HAP-1 (cell line): ENCODE results near the gene CILP2.

ENCODE experiments used
- DNase-seq, 2 experiments: peaks; one replicate each; pipeline ENCODE4 v3.0.0-alpha.2; 2016 to 2020; ENCODE audit warnings: low spot score in 2 of 2
- H3K27me3 ChIP-seq: fragments of 250-450 bp; sonication (Bioruptor Pico); 2 replicates; pipeline ENCODE4 v1.5.1; 2020; ENCODE audit warnings: low read depth, mild to moderate bottlenecking, moderate library complexity
- H3K36me3 ChIP-seq: fragments of 250-450 bp; sonication (Bioruptor Pico); replicated peaks from 2 replicates; pipeline ENCODE4 v1.5.1; 2020; ENCODE audit warnings: mild to moderate bottlenecking
- H3K4me1 ChIP-seq: fragments of 250-450 bp; sonication (Bioruptor Pico); 2 replicates; pipeline ENCODE4 v1.5.1; 2020; ENCODE audit warnings: mild to moderate bottlenecking
- H3K4me3 ChIP-seq: fragments of 250-450 bp; sonication (Bioruptor Pico); 2 replicates; pipeline ENCODE4 v1.5.1; 2020; ENCODE audit warnings: mild to moderate bottlenecking, moderate library complexity
- H3K9me3 ChIP-seq: fragments of 250-450 bp; sonication (Bioruptor Pico); 2 replicates; pipeline ENCODE4 v1.5.1; 2020; ENCODE audit warnings: mild to moderate bottlenecking, moderate library complexity
- in situ Hi-C: fragments of 300-500 bp; cut with MboI; formaldehyde crosslinking; loops from 3 replicates; pipeline ENCODE4 v1.14.3; 2020; ENCODE audit warnings: low sequenced_read_pairs, inconsistent platforms, mixed read lengths

The CILP2 gene

GRCh38 chr19:19515642-19516519 lies 22.2 kb upstream of the CILP2 start, which contains the start of gene NDUFA13:
TSS of gene NDUFA13 (plus strand) at chr19:19516225. CDS start at chr19:19516239, 14 bp downstream.
- peak within 1 kb of the TSS; percentile 82 for H3K4me3 ChIP-seq
- H3K4me1 ChIP-seq = peaks cover 10% of the 10 kb centered on the region
- in situ Hi-C loops = no loop called here
- no peaks in the 10 kb centered on the region for H3K9me3 ChIP-seq
- H3K36me3 ChIP-seq = peaks cover 14% of the 10 kb centered on the region
- no peaks in the 10 kb centered on the region for H3K27me3 ChIP-seq
- peak; percentile 80 to 95 for DNase-seq

- Histone ChIP-seq H3K27me3 (no peaks in the 10 kb centered on the region), H3K4me1 (peaks cover 10% of the 10 kb centered on the region), H3K9me3 (no peaks in the 10 kb centered on the region), H3K4me3 (peak overlapping the region; percentile 82), H3K36me3 (peaks cover 17% of the 10 kb centered on the region)
- DNase-seq = no peak
- in situ Hi-C loops = no loop called here
Observed at GRCh38 chr19:19517235-19517619, 20.8 kb upstream of the CILP2 start.

- peaks cover 35% of the 10 kb centered on the region for H3K36me3 ChIP-seq
- in situ Hi-C loops = no loop called here
- no peaks in the 10 kb centered on the region for H3K27me3 ChIP-seq
- H3K4me3 ChIP-seq = no peak overlapping the region
- no peaks in the 10 kb centered on the region for H3K9me3 ChIP-seq
- H3K4me1 ChIP-seq = peaks cover 6% of the 10 kb centered on the region; the same call in 1 of the 2 replicates
- no peak for DNase-seq
Observed at GRCh38 chr19:19520989-19521388, 17.1 kb upstream of the CILP2 start.

GRCh38 chr19:19523177-19523576 lies 14.9 kb upstream of the CILP2 start:
- no peak for DNase-seq
- Histone ChIP-seq H3K27me3 (no peaks in the 10 kb centered on the region), H3K9me3 (no peaks in the 10 kb centered on the region), H3K36me3 (peaks cover 45% of the 10 kb centered on the region), H3K4me3 (no peak overlapping the region), H3K4me1 (no peaks in the 10 kb centered on the region)
- in situ Hi-C loops = no loop called here

- peaks cover 48% of the 10 kb centered on the region for H3K36me3 ChIP-seq
- DNase-seq = no peak
- in situ Hi-C loops = no loop called here
- no peaks in the 10 kb centered on the region for H3K4me1 ChIP-seq
- H3K9me3 ChIP-seq = no peaks in the 10 kb centered on the region
- H3K27me3 ChIP-seq = no peaks in the 10 kb centered on the region
- H3K4me3 ChIP-seq = no peak overlapping the region
Observed at GRCh38 chr19:19524053-19524452, 14.0 kb upstream of the CILP2 start.

- no peaks in the 10 kb centered on the region for H3K9me3 ChIP-seq
- DNase-seq = no peak
- H3K27me3 ChIP-seq = no peaks in the 10 kb centered on the region
- H3K4me3 ChIP-seq = no peak overlapping the region
- no peaks in the 10 kb centered on the region for H3K4me1 ChIP-seq
- H3K36me3 ChIP-seq = peaks cover 35% of the 10 kb centered on the region
- in situ Hi-C loops = loop anchor here (25.0 kb wide), 1 partner anchor 437 kb away; no protein-coding TSS in a partner anchor
Observed at GRCh38 chr19:19525611-19526380, 12.3 kb upstream of the CILP2 start.

- Histone ChIP-seq H3K4me1 (no peaks in the 10 kb centered on the region), H3K4me3 (no peak overlapping the region), H3K27me3 (no peaks in the 10 kb centered on the region), H3K36me3 (peaks cover 31% of the 10 kb centered on the region), H3K9me3 (no peaks in the 10 kb centered on the region)
- in situ Hi-C loops = loop anchor here (25.0 kb wide), 1 partner anchor 436 kb away; no protein-coding TSS in a partner anchor
- DNase-seq = no peak
Observed at GRCh38 chr19:19526581-19527370, 11.3 kb upstream of the CILP2 start.

- Histone ChIP-seq H3K36me3 (peaks cover 31% of the 10 kb centered on the region), H3K4me3 (no peak overlapping the region), H3K9me3 (no peaks in the 10 kb centered on the region), H3K4me1 (no peaks in the 10 kb centered on the region), H3K27me3 (no peaks in the 10 kb centered on the region)
- in situ Hi-C loops = loop anchor here (25.0 kb wide), 1 partner anchor 435 kb away; no protein-coding TSS in a partner anchor
- DNase-seq = no peak
Observed at GRCh38 chr19:19527371-19527656, 10.8 kb upstream of the CILP2 start.

- in situ Hi-C loops = loop anchor here (25.0 kb wide), 1 partner anchor 434 kb away; no protein-coding TSS in a partner anchor
Observed at GRCh38 chr19:19527674-19528625, 10.1 kb upstream of the CILP2 start.

GRCh38 chr19:19528721-19529490 lies 9.2 kb upstream of the CILP2 start, which contains the start of gene YJEFN3:
TSS of gene YJEFN3 (plus strand) at chr19:19528911. CDS start at chr19:19528933, 22 bp downstream.
- no peak for DNase-seq
- in situ Hi-C loops = loop anchor here (25.0 kb wide), 1 partner anchor 433 kb away; no protein-coding TSS in a partner anchor

More at GRCh38 chr19:19527674-19528625, 10.1 kb upstream of the CILP2 start:
- DNase-seq = no peak
- Histone ChIP-seq H3K9me3 (no peaks in the 10 kb centered on the region), H3K4me3 (no peak overlapping the region), H3K27me3 (no peaks in the 10 kb centered on the region), H3K4me1 (no peaks in the 10 kb centered on the region), H3K36me3 (peaks cover 27% of the 10 kb centered on the region)

GRCh38 chr19:19529783-19530422 lies 8.2 kb upstream of the CILP2 start:
- DNase-seq = no peak
- no peaks in the 10 kb centered on the region for H3K27me3 ChIP-seq
- in situ Hi-C loops = loop anchor here (25.0 kb wide), 1 partner anchor 432 kb away; no protein-coding TSS in a partner anchor
- no peak overlapping the region for H3K4me3 ChIP-seq
- H3K9me3 ChIP-seq = no peaks in the 10 kb centered on the region
- peaks cover 17% of the 10 kb centered on the region for H3K36me3 ChIP-seq
- no peaks in the 10 kb centered on the region for H3K4me1 ChIP-seq

More at GRCh38 chr19:19528721-19529490, 9.2 kb upstream of the CILP2 start, which contains the start of gene YJEFN3:
- Histone ChIP-seq H3K4me3 (no peak within 1 kb of the TSS), H3K4me1 (no peaks in the 10 kb centered on the region), H3K9me3 (no peaks in the 10 kb centered on the region), H3K27me3 (no peaks in the 10 kb centered on the region), H3K36me3 (peaks cover 21% of the 10 kb centered on the region)
